ENCODE results near the gene GSPT1. TPM values are rescaled to one million over a fixed set of nuclear protein-coding genes. Genes with fewer than 3 reads are reported as not detected.
"Not testable (repeated sequence)": the region's sequence is repeated elsewhere in the genome, so short reads cannot be mapped to it uniquely, and the experiment has no call there.

The GSPT1 gene
- total RNA-seq, 1 experiment from 2014 or later = 221 TPM

- Mint-ChIP-seq H3K9me3 (ENCODE audit: low read depth, unreplicated experiment) (no peaks in the 10 kb centered on the region), H3K36me3 (ENCODE audit: insufficient read depth, unreplicated experiment) (peaks cover 47% of the 10 kb centered on the region), H3K27me3 (ENCODE audit: unreplicated experiment) (no peaks in the 10 kb centered on the region), H3K4me3 (ENCODE audit: low read depth, unreplicated experiment) (no peak overlapping the region), H3K27ac (ENCODE audit: unreplicated experiment) (peak overlapping the region; percentile 14), H3K4me1 (ENCODE audit: low read depth, unreplicated experiment) (no peaks in the 10 kb centered on the region)
- TF ChIP-seq CTCF (IDR thresholded peaks at IDR 0.05; ENCODE audit: unreplicated experiment) = no peak
- CTCF ChIA-PET = interaction anchor here (0.6 to 1.3 kb wide), 2 partner anchors 9 to 211 kb away, joined by 3 to 4 read pairs; no protein-coding TSS in a partner anchor
- no peak for DNase-seq
- intact Hi-C loops (cut with micrococcal nuclease; ENCODE audit: unreplicated experiment) = no loop called here
- no TSS peak for BruUV-seq (replicated peaks)
These were observed 79.7 kb downstream of the GSPT1 start for GRCh38 chr16:11835891-11836649.

GRCh38 chr16:11835309-11835708 lies 80.4 kb downstream of the GSPT1 start:
- no peak for TF ChIP-seq CTCF (IDR thresholded peaks at IDR 0.05; ENCODE audit: unreplicated experiment)
- Mint-ChIP-seq H3K9me3 (ENCODE audit: low read depth, unreplicated experiment) (no peaks in the 10 kb centered on the region), H3K27ac (ENCODE audit: unreplicated experiment) (no peak overlapping the region), H3K4me1 (ENCODE audit: low read depth, unreplicated experiment) (no peaks in the 10 kb centered on the region), H3K4me3 (ENCODE audit: low read depth, unreplicated experiment) (no peak overlapping the region), H3K36me3 (ENCODE audit: insufficient read depth, unreplicated experiment) (peaks cover 41% of the 10 kb centered on the region), H3K27me3 (ENCODE audit: unreplicated experiment) (no peaks in the 10 kb centered on the region)
- intact Hi-C loops (cut with micrococcal nuclease; ENCODE audit: unreplicated experiment) = no loop called here
- CTCF ChIA-PET = interaction anchor here (0.6 kb wide), 2 partner anchors 80 to 212 kb away, joined by 3 to 4 read pairs; no protein-coding TSS in a partner anchor
- DNase-seq = no peak
- no TSS peak for BruUV-seq (replicated peaks)

GRCh38 chr16:11833951-11834695 lies 81.6 kb downstream of the GSPT1 start:
- no peak for TF ChIP-seq CTCF (IDR thresholded peaks at IDR 0.05; ENCODE audit: unreplicated experiment)
- H3K36me3 Mint-ChIP-seq (ENCODE audit: insufficient read depth, unreplicated experiment) = peaks cover 29% of the 10 kb centered on the region
- no peak for DNase-seq

GRCh38 chr16:11828696-11829095 lies 87.1 kb downstream of the GSPT1 start:
- Mint-ChIP-seq H3K4me1 (ENCODE audit: low read depth, unreplicated experiment) (no peaks in the 10 kb centered on the region), H3K36me3 (ENCODE audit: insufficient read depth, unreplicated experiment) (no peaks in the 10 kb centered on the region), H3K27ac (ENCODE audit: unreplicated experiment) (no peak overlapping the region), H3K9me3 (ENCODE audit: low read depth, unreplicated experiment) (no peaks in the 10 kb centered on the region), H3K27me3 (ENCODE audit: unreplicated experiment) (no peaks in the 10 kb centered on the region), H3K4me3 (ENCODE audit: low read depth, unreplicated experiment) (no peak overlapping the region)
- CTCF ChIA-PET = no interaction called here
- intact Hi-C loops (cut with micrococcal nuclease; ENCODE audit: unreplicated experiment) = no loop called here
- no TSS peak for BruUV-seq (replicated peaks)
- DNase-seq = no peak
- no peak for TF ChIP-seq CTCF (IDR thresholded peaks at IDR 0.05; ENCODE audit: unreplicated experiment)

More at GRCh38 chr16:11833951-11834695, 81.6 kb downstream of the GSPT1 start:
- no peaks in the 10 kb centered on the region for H3K4me1 Mint-ChIP-seq (ENCODE audit: low read depth, unreplicated experiment)
- CTCF ChIA-PET = interaction anchor here (0.7 to 0.8 kb wide), 3 partner anchors 9 to 431 kb away, joined by 3 to 5 read pairs (median 4); no protein-coding TSS in a partner anchor
- no TSS peak for BruUV-seq (replicated peaks)
- H3K27ac Mint-ChIP-seq (ENCODE audit: unreplicated experiment) = no peak overlapping the region
- intact Hi-C loops (cut with micrococcal nuclease; ENCODE audit: unreplicated experiment) = no loop called here
- no peaks in the 10 kb centered on the region for H3K27me3 Mint-ChIP-seq (ENCODE audit: unreplicated experiment)
- no peak overlapping the region for H3K4me3 Mint-ChIP-seq (ENCODE audit: low read depth, unreplicated experiment)
- no peaks in the 10 kb centered on the region for H3K9me3 Mint-ChIP-seq (ENCODE audit: low read depth, unreplicated experiment)

- BruUV-seq (replicated peaks); H3K27me3 Mint-ChIP-seq (ENCODE audit: unreplicated experiment); H3K27ac Mint-ChIP-seq (ENCODE audit: unreplicated experiment); H3K4me1 Mint-ChIP-seq (ENCODE audit: low read depth, unreplicated experiment); H3K9me3 Mint-ChIP-seq (ENCODE audit: low read depth, unreplicated experiment); DNase-seq; H3K4me3 Mint-ChIP-seq (ENCODE audit: low read depth, unreplicated experiment); intact Hi-C loops (cut with micrococcal nuclease; ENCODE audit: unreplicated experiment); H3K36me3 Mint-ChIP-seq (ENCODE audit: insufficient read depth, unreplicated experiment): not testable (repeated sequence)
- CTCF ChIA-PET = interaction anchor here (0.7 kb wide), 1 partner anchor 1225 kb away, joined by 3 read pairs; no protein-coding TSS in a partner anchor
These were observed 90.1 kb downstream of the GSPT1 start for GRCh38 chr16:11825520-11826165.

Measured in Calu3 (cell line).